Left lung (tissue), 10 donors: ENCODE data around the gene FLT1. TPM values are rescaled to one million over a fixed set of nuclear protein-coding genes. Genes with fewer than 3 reads are reported as not detected.

Experiments
- ATAC-seq: fragments of 200-7000 bp; cut with Tn5 transposase; one replicate; pipeline ENCODE4 v1.9.1; 2020; ENCODE audit warnings: moderate library complexity
- DNase-seq, 4 donors: peaks; one replicate each; pipeline ENCODE4 v3.0.0-alpha.2; 2013 to 2020
- H3K27ac ChIP-seq, 2 donors: fragments of 200-600 bp; sonication (generic) in 1 of 2; one replicate each; pipeline versions ENCODE4 v1.5.0 to v1.8.0; 2020 to 2021
- H3K27me3 ChIP-seq, 2 donors: fragments of 200-600 bp; sonication (generic) in 1 of 2; one replicate each; pipeline versions ENCODE4 v1.5.0 to v1.8.0; 2020 to 2021
- H3K36me3 ChIP-seq, 2 donors: fragments of 200-600 bp; sonication (generic) in 1 of 2; one replicate each; pipeline versions ENCODE4 v1.5.0 to v1.8.0; 2020 to 2021
- H3K4me1 ChIP-seq, 2 donors: fragments of 200-600 bp; one replicate each; pipeline ENCODE4 v1.8.0; 2021
- H3K4me3 ChIP-seq, 2 donors: fragments of 200-600 bp; sonication (generic) in 1 of 2; one replicate each; pipeline versions ENCODE4 v1.5.0 to v1.8.0; 2020 to 2021; ENCODE audit warnings: mild to moderate bottlenecking in 1 of 2
- H3K9me3 ChIP-seq, 2 donors: fragments of 200-600 bp; sonication (generic) in 1 of 2; one replicate each; pipeline versions ENCODE4 v1.5.0 to v1.8.0; 2020 to 2021
- CTCF ChIP-seq, 2 donors: fragments of 200-600 bp; sonication (generic) in 1 of 2; IDR thresholded peaks; one replicate each; pipeline versions ENCODE4 v1.5.0 to v1.8.0; 2021; ENCODE audit warnings: antibody characterized with exemption in 2 of 2
- intact Hi-C, 2 donors: fragments of 100-400 bp; cut with DNase I; formaldehyde crosslinking; loops; one replicate each; pipeline versions ENCODE4 v1.11.2 to v1.14.2; 2022
- polyA plus RNA-seq, 6 donors: library from polyadenylated mRNA; unstranded; fragments of 120-200 nt; gene quantifications; one replicate each; pipeline ENCODE4 v1.2.1, GENCODE V29; 2013; ENCODE audit not compliant: insufficient read length in 6 of 6
- total RNA-seq, 2 donors: library from RNA; stranded (reverse); fragmentation: NEBNext Ultra II Directional; extraction: Animal tissue kit (Norgen Biotek cat#: 25700); gene quantifications; one replicate each; pipeline ENCODE4 v1.2.1, GENCODE V29; 2021
- donor health status: DM: no; HTN: yes; CAD: no.
- donor health status: DM: no; HTN: no; CAD: no.

The FLT1 gene
- total and polyA plus RNA-seq, 8 donors = 21.3 to 30.3 (median 25.3) TPM

GRCh38 chr13:28356561-28357021 lies 138.3 kb downstream of the FLT1 start:
- TF ChIP-seq CTCF (IDR thresholded peaks at IDR 0.05) = no peak
- DNase-seq (no peak), ATAC-seq (no peak)
- H3K27me3 ChIP-seq = peaks cover 0 to 5% of the 10 kb centered on the region in 2 donors
- H3K4me1 ChIP-seq = peaks cover 0 to 13% of the 10 kb centered on the region in 2 donors
- no peak overlapping the region for H3K27ac ChIP-seq
- H3K36me3 ChIP-seq = no peaks in the 10 kb centered on the region
- H3K4me3 ChIP-seq = no peak overlapping the region
- intact Hi-C loops = no loop called here
- no peaks in the 10 kb centered on the region for H3K9me3 ChIP-seq

- no peak for TF ChIP-seq CTCF (IDR thresholded peaks at IDR 0.05)
- ATAC-seq (peak; percentile 17), DNase-seq (no peak)
- no peaks in the 10 kb centered on the region for H3K36me3 ChIP-seq
- H3K9me3 ChIP-seq = no peaks in the 10 kb centered on the region
- intact Hi-C loops = no loop called here
- H3K27me3 ChIP-seq = peaks cover 0 to 1% of the 10 kb centered on the region in 2 donors
- H3K4me3 ChIP-seq = no peak overlapping the region
- H3K4me1 ChIP-seq = peaks cover 0 to 13% of the 10 kb centered on the region in 2 donors
- no peak overlapping the region for H3K27ac ChIP-seq
These were observed 139.0 kb downstream of the FLT1 start for GRCh38 chr13:28355822-28356371.

- no peaks in the 10 kb centered on the region for H3K36me3 ChIP-seq
- H3K27ac ChIP-seq = no peak overlapping the region
- DNase-seq (no peak), ATAC-seq (no peak)
- peaks cover 0 to 13% of the 10 kb centered on the region in 2 donors for H3K4me1 ChIP-seq
- intact Hi-C loops = no loop called here
- H3K27me3 ChIP-seq = peaks cover 0 to 5% of the 10 kb centered on the region in 2 donors
- TF ChIP-seq CTCF (IDR thresholded peaks at IDR 0.05) = no peak
- no peaks in the 10 kb centered on the region for H3K9me3 ChIP-seq
- H3K4me3 ChIP-seq = no peak overlapping the region
These were observed 139.7 kb downstream of the FLT1 start for GRCh38 chr13:28355046-28355821.

GRCh38 chr13:28353679-28354078 lies 141.2 kb downstream of the FLT1 start:
- DNase-seq (no peak), ATAC-seq (no peak)
- Histone ChIP-seq H3K36me3 (no peaks in the 10 kb centered on the region), H3K4me3 (no peak overlapping the region), H3K4me1 (peaks cover 0 to 13% of the 10 kb centered on the region in 2 donors), H3K9me3 (no peaks in the 10 kb centered on the region), H3K27me3 (peaks cover 0 to 18% of the 10 kb centered on the region in 2 donors), H3K27ac (no peak overlapping the region)
- intact Hi-C loops = no loop called here
- TF ChIP-seq CTCF (IDR thresholded peaks at IDR 0.05) = no peak

- Histone ChIP-seq H3K4me3 (no peak overlapping the region), H3K9me3 (no peaks in the 10 kb centered on the region), H3K27ac (no peak overlapping the region), H3K27me3 (peaks cover 0 to 51% of the 10 kb centered on the region in 2 donors), H3K4me1 (no peaks in the 10 kb centered on the region), H3K36me3 (no peaks in the 10 kb centered on the region)
- intact Hi-C loops = no loop called here
- ATAC-seq (no peak), DNase-seq (no peak)
- TF ChIP-seq CTCF (IDR thresholded peaks at IDR 0.05) = no peak
These were observed 144.8 kb downstream of the FLT1 start for GRCh38 chr13:28349907-28350654.
